Psoas muscle (tissue), 8 donors: ENCODE data around the gene LRRC72. TPM values are rescaled to one million over a fixed set of nuclear protein-coding genes. Genes with fewer than 3 reads are reported as not detected.

Experiments used
- ATAC-seq, 4 donors: fragments of 200-7000 bp; cut with Tn5 transposase; one replicate each; pipeline ENCODE4 v1.9.1; 2020; ENCODE audit warnings: moderate library complexity in 3 of 4, mild to moderate bottlenecking in 2 of 4
- DNase-seq, 2 donors: peaks; one replicate each; pipeline ENCODE4 v3.0.0-alpha.2; 2020
- H3K27ac ChIP-seq: fragments of 200-600 bp; one replicate; pipeline ENCODE4 v1.8.0; 2022
- H3K27me3 ChIP-seq, 3 donors: fragments of 200-600 bp in 1 of 3; one replicate each; pipeline versions ENCODE4 v1.6.1 to v1.8.0; 2013 to 2022; ENCODE audit warnings: low read length in 2 of 3, mild to moderate bottlenecking in 2 of 3, moderate library complexity in 1 of 3; ENCODE audit not compliant: insufficient read depth in 3 of 3
- H3K36me3 ChIP-seq, 2 donors: fragments of 200-600 bp in 1 of 2; one replicate each; pipeline versions ENCODE4 v1.6.1 to v1.8.0; 2013 to 2022; ENCODE audit warnings: low read depth in 1 of 2, mild to moderate bottlenecking in 1 of 2, moderate library complexity in 1 of 2; ENCODE audit not compliant: insufficient read depth in 1 of 2
- H3K4me1 ChIP-seq: fragments of 200-600 bp; one replicate; pipeline ENCODE4 v1.8.0; 2022
- H3K4me3 ChIP-seq: fragments of 200-600 bp; one replicate; pipeline ENCODE4 v1.8.0; 2022; ENCODE audit warnings: mild to moderate bottlenecking
- H3K9me3 ChIP-seq: fragments of 200-600 bp; one replicate; pipeline ENCODE4 v1.8.0; 2022
- WGBS, 3 donors: extraction: QIAGEN DNeasy Blood & Tissue Kit; methylation state at CpG; one replicate each; pipeline versions ENCODE4 v1.1.6 to v1.1.7; 2013; 5-methylcytosine and 5-hydroxymethylcytosine counted together
- intact Hi-C, 2 donors: fragments of 100-400 bp; cut with DNase I; formaldehyde crosslinking; loops; one replicate each; pipeline versions ENCODE4 v1.11.0 to v1.14.2; 2022
- polyA plus RNA-seq, 3 donors: library from polyadenylated mRNA; stranded (reverse); fragments of 200-250 nt; gene quantifications; one replicate each; pipeline ENCODE4 v1.2.3, GENCODE V29; 2013
- total RNA-seq, 4 donors: library from RNA; stranded (reverse); fragmentation: NEBNext Ultra II Directional in 2 of 4; extraction: Animal tissue kit (Norgen Biotek cat#: 25700) in 2 of 4; gene quantifications; one replicate each; pipeline versions ENCODE4 v1.2.1 to v1.2.4, GENCODE V29; 2021 to 2023
- TF ChIP-seq, protein P1 (sequence below): fragments of 200-600 bp; IDR thresholded peaks from one replicate; pipeline ENCODE4 v1.8.0; 2022; ENCODE audit warnings: antibody characterized with exemption
- donor health status: healthy with polysubstance abuse.
- donor health status: DM: no; HTN: no; CAD: no; lungs with moderate emphysema.
- donor health status: Bipolar disorder and iron deficiency.
- donor health status: healthy.
- donor health status: DM: yes; HTN: yes; CAD: no.
- donor health status: DM: no; HTN: no; CAD: no.
- donor health status: DM: no; HTN: no; CAD: no.
- donor health status: DM: yes; HTN: yes; CAD: no.

The LRRC72 gene
- total and polyA plus RNA-seq, 7 donors: not detected

DNA sequence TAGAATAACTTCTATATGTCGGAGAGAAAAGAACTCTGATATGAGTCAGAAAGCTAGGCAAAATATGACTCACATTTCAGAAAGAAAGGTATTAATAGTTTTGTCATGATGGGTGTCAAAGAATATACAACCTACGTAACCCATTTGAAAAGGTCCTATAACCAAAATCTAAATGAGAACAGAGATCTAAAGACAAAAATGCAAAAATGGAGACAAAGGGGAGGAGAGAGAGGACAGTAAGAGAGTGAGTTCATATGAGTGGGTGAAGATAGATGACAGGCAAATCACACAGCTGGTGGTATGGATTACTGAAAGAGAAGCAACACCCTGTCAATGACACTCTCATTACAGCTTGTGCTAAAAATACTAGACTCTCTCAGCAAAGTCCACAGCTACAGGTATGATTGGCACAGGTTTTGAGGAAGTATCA lies 93.4 kb downstream of the LRRC72 start:
- TF ChIP-seq, protein P1, sequence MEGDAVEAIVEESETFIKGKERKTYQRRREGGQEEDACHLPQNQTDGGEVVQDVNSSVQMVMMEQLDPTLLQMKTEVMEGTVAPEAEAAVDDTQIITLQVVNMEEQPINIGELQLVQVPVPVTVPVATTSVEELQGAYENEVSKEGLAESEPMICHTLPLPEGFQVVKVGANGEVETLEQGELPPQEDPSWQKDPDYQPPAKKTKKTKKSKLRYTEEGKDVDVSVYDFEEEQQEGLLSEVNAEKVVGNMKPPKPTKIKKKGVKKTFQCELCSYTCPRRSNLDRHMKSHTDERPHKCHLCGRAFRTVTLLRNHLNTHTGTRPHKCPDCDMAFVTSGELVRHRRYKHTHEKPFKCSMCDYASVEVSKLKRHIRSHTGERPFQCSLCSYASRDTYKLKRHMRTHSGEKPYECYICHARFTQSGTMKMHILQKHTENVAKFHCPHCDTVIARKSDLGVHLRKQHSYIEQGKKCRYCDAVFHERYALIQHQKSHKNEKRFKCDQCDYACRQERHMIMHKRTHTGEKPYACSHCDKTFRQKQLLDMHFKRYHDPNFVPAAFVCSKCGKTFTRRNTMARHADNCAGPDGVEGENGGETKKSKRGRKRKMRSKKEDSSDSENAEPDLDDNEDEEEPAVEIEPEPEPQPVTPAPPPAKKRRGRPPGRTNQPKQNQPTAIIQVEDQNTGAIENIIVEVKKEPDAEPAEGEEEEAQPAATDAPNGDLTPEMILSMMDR: no peak
- WGBS, 3 donors: 61 to 80% (median 64%) methylated on average over 2 of the region's 2 CpGs
- DNase-seq: no peak
- no peaks in the 10 kb centered on the region for H3K27me3 ChIP-seq
- no peaks in the 10 kb centered on the region for H3K9me3 ChIP-seq
- ATAC-seq: peak; percentile 96 to 98 (median 97)
- peak overlapping the region; percentile 72 for H3K27ac ChIP-seq
- intact Hi-C loops: no loop called here
- H3K4me3 ChIP-seq: peak overlapping the region; percentile 19
- H3K36me3 ChIP-seq: peaks cover 0 to 51% of the 10 kb centered on the region in 2 donors
- peaks cover 5% of the 10 kb centered on the region for H3K4me1 ChIP-seq

DNA sequence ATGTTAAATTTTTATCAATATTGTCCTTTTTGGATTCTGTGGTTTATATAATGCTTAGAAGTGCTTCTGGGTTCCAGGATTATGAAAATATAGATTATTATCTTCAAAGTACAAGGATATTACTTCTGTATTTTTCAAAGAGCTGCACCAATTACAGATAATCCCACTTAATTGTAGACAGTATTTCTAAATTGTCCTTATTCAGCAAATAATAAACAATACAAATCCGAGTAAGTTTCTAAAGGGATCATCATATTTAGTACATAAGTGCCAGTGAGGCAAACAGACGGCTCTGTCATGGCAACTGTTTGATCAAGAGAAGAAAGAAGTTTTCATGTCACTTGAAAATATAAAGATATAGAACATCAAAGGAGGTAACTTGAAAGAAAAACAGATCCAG lies 99.8 kb downstream of the LRRC72 start:
- 93 to 95% (median 94%) methylated on average over 2 of the region's 2 CpGs for WGBS, 3 donors
- TF ChIP-seq, protein P1: no peak
- Histone ChIP-seq H3K4me1 (no peaks in the 10 kb centered on the region), H3K9me3 (no peaks in the 10 kb centered on the region), H3K27ac (no peak overlapping the region), H3K36me3 (peaks cover 2 to 48% of the 10 kb centered on the region in 2 donors), H3K27me3 (no peaks in the 10 kb centered on the region), H3K4me3 (no peak overlapping the region)
- no peak for ATAC-seq
- DNase-seq: no peak
- intact Hi-C loops: loop anchor here in 1 of 2 donors (5.0 kb wide), 1 partner anchor 46 kb away; no protein-coding TSS in a partner anchor

DNA sequence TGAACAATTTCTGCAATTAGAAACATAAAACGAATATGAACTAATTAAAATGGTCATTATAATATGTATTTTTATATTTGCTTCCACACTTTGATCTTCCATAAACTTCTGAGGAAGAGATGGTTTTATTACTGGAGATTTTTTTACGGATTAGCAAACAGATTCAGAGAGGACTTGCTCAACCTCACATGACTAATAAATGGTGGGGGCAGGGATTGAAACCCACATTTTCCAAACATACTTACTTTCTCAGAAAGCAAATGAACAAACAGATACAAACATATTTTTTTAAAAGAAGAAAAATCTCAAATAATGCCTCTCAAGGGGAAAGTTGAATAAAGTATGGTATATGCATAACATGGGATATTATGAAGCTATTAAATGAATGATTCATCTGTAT lies 100.6 kb downstream of the LRRC72 start:
- no peaks in the 10 kb centered on the region for H3K9me3 ChIP-seq
- ATAC-seq (no peak), DNase-seq (no peak)
- intact Hi-C loops: loop anchor here in 1 of 2 donors (5.0 kb wide), 1 partner anchor 45 kb away; no protein-coding TSS in a partner anchor
- H3K36me3 ChIP-seq: peaks cover 2 to 47% of the 10 kb centered on the region in 2 donors
- no peaks in the 10 kb centered on the region for H3K27me3 ChIP-seq
- H3K27ac ChIP-seq: no peak overlapping the region
- no peak overlapping the region for H3K4me3 ChIP-seq
- TF ChIP-seq, protein P1: no peak
- H3K4me1 ChIP-seq: no peaks in the 10 kb centered on the region
- 69 to 91% (median 88%) methylated on average over 2 of the region's 2 CpGs for whole genome bisulfite sequencing, 3 donors

DNA sequence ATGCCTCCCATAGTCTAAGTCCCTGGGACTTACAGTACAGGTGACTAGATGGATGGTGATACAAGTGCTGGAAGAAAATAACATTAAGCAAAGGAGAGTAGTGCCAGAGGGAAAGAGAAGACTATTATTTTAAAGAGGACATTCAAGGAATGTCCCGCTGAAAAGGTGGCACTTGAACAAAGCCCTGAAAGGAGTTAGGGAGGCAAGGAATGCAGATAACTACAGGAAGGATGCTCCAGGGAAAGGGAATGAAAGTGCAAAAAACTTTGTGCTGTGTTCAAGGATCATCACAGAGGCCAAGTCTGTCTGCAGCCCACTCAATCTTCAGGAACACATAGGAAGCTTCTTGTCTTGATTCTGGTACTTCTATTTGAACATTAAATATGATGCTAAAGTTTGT lies 104.0 kb downstream of the LRRC72 start:
- intact Hi-C loops: no loop called here
- Histone ChIP-seq H3K4me3 (no peak overlapping the region), H3K9me3 (no peaks in the 10 kb centered on the region), H3K36me3 (peaks cover 2 to 24% of the 10 kb centered on the region in 2 donors), H3K4me1 (peaks cover 14% of the 10 kb centered on the region), H3K27ac (no peak overlapping the region), H3K27me3 (no peaks in the 10 kb centered on the region)
- WGBS, 3 donors: 62 to 78% (median 78%) methylated on average over 1 of the region's 1 CpG
- no peak for DNase-seq
- TF ChIP-seq, protein P1: no peak
- ATAC-seq: no peak

Other genes starting within 250 kb of the LRRC72 start
- 1 to 10 TPM; 2.2 to 4.1 (median 3.5) TPM for gene CRPPA, start 105.3 kb upstream of the LRRC72 start, total RNA-seq
- 1 to 10 TPM in 1 of 3 donors, under 1 TPM in 2; 0.30 to 1.1 (median 0.79) TPM for gene CRPPA, start 105.3 kb upstream of the LRRC72 start, polyA plus RNA-seq
- gene SOSTDC1, start 61.1 kb upstream of the LRRC72 start, total RNA-seq: under 1 TPM in 1 of 4 donors, not detected in 3; 0.24 TPM
- under 1 TPM in 1 of 3 donors, not detected in 2; 0.04 TPM for gene SOSTDC1, start 61.1 kb upstream of the LRRC72 start, polyA plus RNA-seq
- gene ANKMY2, start 118.9 kb downstream of the LRRC72 start, total RNA-seq: 10 to 100 TPM in 3 of 4 donors, 1 to 10 TPM in 1; 7.7 to 16.2 (median 11.3) TPM
- gene ANKMY2, start 118.9 kb downstream of the LRRC72 start, polyA plus RNA-seq: 1 to 10 TPM; 4.5 to 9.9 (median 5.9) TPM
- 100 to 1,000 TPM; 133 to 163 (median 155) TPM for gene BZW2, start 119.4 kb downstream of the LRRC72 start, total RNA-seq
- 100 to 1,000 TPM in 2 of 3 donors, 10 to 100 TPM in 1; 83.7 to 133 (median 101) TPM for gene BZW2, start 119.4 kb downstream of the LRRC72 start, polyA plus RNA-seq
- 1 to 10 TPM; 4.8 to 9.5 (median 8.5) TPM for gene TSPAN13, start 226.9 kb downstream of the LRRC72 start, total RNA-seq
- gene TSPAN13, start 226.9 kb downstream of the LRRC72 start, polyA plus RNA-seq: 10 to 100 TPM in 1 of 3 donors, 1 to 10 TPM in 2; 8.7 to 16.2 (median 10.0) TPM